Peyer's patch (tissue), 4 donors: Measurements from ENCODE around the gene ABCA6. TPM values are rescaled to one million over a fixed set of nuclear protein-coding genes. Genes with fewer than 3 reads are reported as not detected.

Source experiments
- DNase-seq, 3 donors: peaks; one replicate each; pipeline ENCODE4 v3.0.0-alpha.2; 2017 to 2019
- H3K27ac ChIP-seq, 4 donors: fragments of 200-600 bp; sonication (generic); one replicate each; pipeline ENCODE4 v1.5.1; 2016 to 2019
- H3K27me3 ChIP-seq, 2 donors: fragments of 200-600 bp; sonication (generic); one replicate each; pipeline ENCODE4 v1.5.1; 2019
- H3K36me3 ChIP-seq, 3 donors: fragments of 200-600 bp; sonication (generic); one replicate each; pipeline ENCODE4 v1.5.1; 2016 to 2019
- H3K4me1 ChIP-seq, 4 donors: fragments of 200-600 bp; sonication (generic); one replicate each; pipeline ENCODE4 v1.5.1; 2016 to 2019
- H3K4me3 ChIP-seq, 4 donors: fragments of 200-600 bp; sonication (generic); 1 replicate in 3 of 4; 2 replicates in 1 of 4; pipeline ENCODE4 v1.5.1; 2016 to 2019; ENCODE audit warnings: mild to moderate bottlenecking in 1 of 4
- H3K9me3 ChIP-seq, 4 donors: fragments of 200-600 bp; sonication (generic); one replicate each; pipeline ENCODE4 v1.5.1; 2016 to 2019; ENCODE audit warnings: mild to moderate bottlenecking in 1 of 4
- CTCF ChIP-seq, 6 experiments: fragments of 450-650 bp in 4 of 6; fragments of 200-600 bp in 2 of 6; sonication (generic) in 1 of 6; IDR thresholded peaks; one replicate each; pipeline ENCODE4 v1.5.1; 2017 to 2019; ENCODE audit warnings: antibody characterized with exemption in 6 of 6, mild to moderate bottlenecking in 3 of 6, moderate library complexity in 1 of 6
- POLR2A ChIP-seq, 2 donors: fragments of 450-650 bp; IDR thresholded peaks; one replicate each; pipeline ENCODE4 v1.5.1; 2017; ENCODE audit warnings: antibody characterized with exemption in 2 of 2, mild to moderate bottlenecking in 2 of 2, moderate library complexity in 2 of 2
- total RNA-seq, 4 donors: library from RNA; depleted of rRNA; stranded (reverse); fragments of >200 nt; gene quantifications; one replicate each; pipeline ENCODE4 v1.1.0, GENCODE V29; 2016

The ABCA6 gene
- total RNA-seq, 4 donors from 2014 or later: 23.8 to 59.4 (median 41.1) TPM

GRCh38 chr17:69142175-69142802 is 594 bp upstream of the ABCA6 start:
- TF ChIP-seq POLR2A (IDR thresholded peaks at IDR 0.05): no peak
- TF ChIP-seq CTCF (IDR thresholded peaks at IDR 0.05): no peak
- no peaks in the 10 kb centered on the region for H3K27me3 ChIP-seq
- peak overlapping the region in 1 of 4 donors; percentile 11 for H3K4me3 ChIP-seq
- peak overlapping the region in 1 of 4 donors; percentile 31 for H3K27ac ChIP-seq
- no peaks in the 10 kb centered on the region for H3K4me1 ChIP-seq
- no peaks in the 10 kb centered on the region for H3K36me3 ChIP-seq
- no peaks in the 10 kb centered on the region for H3K9me3 ChIP-seq
- DNase-seq: no peak

- no peak for DNase-seq
- Histone ChIP-seq H3K27me3 (no peaks in the 10 kb centered on the region), H3K36me3 (peaks cover 0 to 5% (median 0%) of the 10 kb centered on the region in 3 donors), H3K4me3 (no peak overlapping the region), H3K4me1 (no peaks in the 10 kb centered on the region), H3K9me3 (no peaks in the 10 kb centered on the region), H3K27ac (no peak overlapping the region)
- no peak for TF ChIP-seq CTCF (IDR thresholded peaks at IDR 0.05)
- no peak for TF ChIP-seq POLR2A (IDR thresholded peaks at IDR 0.05)
These were observed 7.6 kb downstream of the ABCA6 start for GRCh38 chr17:69134112-69134511.

GRCh38 chr17:69130627-69131296 is 10.9 kb downstream of the ABCA6 start:
- no peaks in the 10 kb centered on the region for H3K4me1 ChIP-seq
- no peak overlapping the region for H3K27ac ChIP-seq
- no peaks in the 10 kb centered on the region for H3K27me3 ChIP-seq
- no peak for DNase-seq
- H3K36me3 ChIP-seq: peaks cover 0 to 4% (median 0%) of the 10 kb centered on the region in 3 donors
- H3K4me3 ChIP-seq: no peak overlapping the region
- TF ChIP-seq POLR2A (IDR thresholded peaks at IDR 0.05): no peak
- no peak for TF ChIP-seq CTCF (IDR thresholded peaks at IDR 0.05)
- no peaks in the 10 kb centered on the region for H3K9me3 ChIP-seq

GRCh38 chr17:69123626-69124025 is 18.1 kb downstream of the ABCA6 start:
- no peak overlapping the region for H3K27ac ChIP-seq
- TF ChIP-seq CTCF (IDR thresholded peaks at IDR 0.05) (no peak), POLR2A (IDR thresholded peaks at IDR 0.05) (no peak)
- no peak overlapping the region for H3K4me3 ChIP-seq

GRCh38 chr17:69122065-69122464 is 19.6 kb downstream of the ABCA6 start:
- Histone ChIP-seq H3K36me3 (no peaks in the 10 kb centered on the region), H3K27me3 (no peaks in the 10 kb centered on the region), H3K27ac (no peak overlapping the region), H3K9me3 (no peaks in the 10 kb centered on the region), H3K4me1 (no peaks in the 10 kb centered on the region), H3K4me3 (no peak overlapping the region)
- DNase-seq: no peak
- TF ChIP-seq POLR2A (IDR thresholded peaks at IDR 0.05): no peak
- no peak for TF ChIP-seq CTCF (IDR thresholded peaks at IDR 0.05)

More at GRCh38 chr17:69123626-69124025, 18.1 kb downstream of the ABCA6 start:
- Histone ChIP-seq H3K9me3 (no peaks in the 10 kb centered on the region), H3K36me3 (no peaks in the 10 kb centered on the region), H3K4me1 (no peaks in the 10 kb centered on the region), H3K27me3 (no peaks in the 10 kb centered on the region)
- DNase-seq: no peak
